OCI-LY3 (cell line): Measurements from ENCODE around the gene PPP1R1C.

Experiments used
- EZH2phosphoT487 ChIP-seq: fragments of 200-600 bp; shearing (Covaris generic); IDR thresholded peaks from 2 replicates; pipeline ENCODE4 v1.6.1; 2018; ENCODE audit warnings: antibody characterized with exemption, mixed run types, low read depth
- TF ChIP-seq, protein P1 (sequence below): fragments of 200-600, 300-600 bp; sonication (generic); IDR thresholded peaks from 2 replicates; pipeline ENCODE4 v1.5.1; 2014; ENCODE audit warnings: antibody characterized with exemption, low read length, low read depth

DNA sequence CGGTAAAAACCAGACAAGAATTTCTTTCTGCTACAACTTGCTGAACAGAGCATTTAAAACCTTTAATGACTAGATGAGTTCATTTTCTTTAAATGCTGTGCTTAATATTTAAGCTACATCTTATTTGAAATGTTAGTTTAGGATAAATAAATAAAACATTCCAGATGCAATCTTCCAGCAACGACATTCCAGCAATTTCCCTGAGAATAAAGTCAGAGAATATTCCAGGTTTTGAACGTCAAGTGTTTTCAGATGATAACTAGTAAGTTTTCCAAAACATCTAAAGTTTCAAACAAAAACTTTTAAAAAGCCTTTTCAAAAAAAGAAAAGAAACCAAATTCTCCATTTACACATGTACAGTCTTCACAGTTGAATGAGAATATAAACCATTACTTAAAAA lies 104.8 kb downstream of the PPP1R1C start:
- TF ChIP-seq, protein P1, sequence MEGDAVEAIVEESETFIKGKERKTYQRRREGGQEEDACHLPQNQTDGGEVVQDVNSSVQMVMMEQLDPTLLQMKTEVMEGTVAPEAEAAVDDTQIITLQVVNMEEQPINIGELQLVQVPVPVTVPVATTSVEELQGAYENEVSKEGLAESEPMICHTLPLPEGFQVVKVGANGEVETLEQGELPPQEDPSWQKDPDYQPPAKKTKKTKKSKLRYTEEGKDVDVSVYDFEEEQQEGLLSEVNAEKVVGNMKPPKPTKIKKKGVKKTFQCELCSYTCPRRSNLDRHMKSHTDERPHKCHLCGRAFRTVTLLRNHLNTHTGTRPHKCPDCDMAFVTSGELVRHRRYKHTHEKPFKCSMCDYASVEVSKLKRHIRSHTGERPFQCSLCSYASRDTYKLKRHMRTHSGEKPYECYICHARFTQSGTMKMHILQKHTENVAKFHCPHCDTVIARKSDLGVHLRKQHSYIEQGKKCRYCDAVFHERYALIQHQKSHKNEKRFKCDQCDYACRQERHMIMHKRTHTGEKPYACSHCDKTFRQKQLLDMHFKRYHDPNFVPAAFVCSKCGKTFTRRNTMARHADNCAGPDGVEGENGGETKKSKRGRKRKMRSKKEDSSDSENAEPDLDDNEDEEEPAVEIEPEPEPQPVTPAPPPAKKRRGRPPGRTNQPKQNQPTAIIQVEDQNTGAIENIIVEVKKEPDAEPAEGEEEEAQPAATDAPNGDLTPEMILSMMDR, result no peak
- TF ChIP-seq EZH2phosphoT487, result no peak
